Fibroblast of lung (primary cell): Measurements from ENCODE around the gene PPP1R16B.

Experiments
- CTCF ChIP-seq, 2 donors: IDR thresholded peaks in 1 of 2; conservative IDR thresholded peaks in 1 of 2; 1 replicate in 1 of 2; 2 replicates in 1 of 2; pipeline ENCODE4 v1.5.1; 2011 to 2012; ENCODE audit warnings: low read length in 2 of 2, control low read depth in 1 of 2, inconsistent platforms in 1 of 2, low read depth in 1 of 2, mild to moderate bottlenecking in 1 of 2
- EZH2 ChIP-seq: IDR thresholded peaks from 2 replicates; pipeline ENCODE4 v1.5.1; 2012; ENCODE audit warnings: low read length, control low read depth, mild to moderate bottlenecking; ENCODE audit errors: missing control alignments

- TF ChIP-seq CTCF (conservative IDR thresholded peaks at IDR 0.05 in 1 of 2, IDR thresholded peaks at IDR 0.05 in 1 of 2; ENCODE audit: low read depth in 1 of 2, low read length in 2 of 2) (no peak), EZH2 (no peak)
These were observed 69.9 kb downstream of the PPP1R16B start for GRCh38 chr20:38875175-38875993.
